ENCODE measurements around the gene KRT33B.

GRCh38 chr17:41377546-41377945 lies 7.9 kb upstream of the KRT33B start:
- TF ChIP-seq GATA2 (IDR thresholded peaks at IDR 0.05; ENCODE audit: low read depth, low read length) (no peak), GATA3 (IDR thresholded peaks at IDR 0.05; ENCODE audit: low read depth, low read length) (no peak)

Data from SH-SY5Y (cell line).